GM12865 (cell line): Measurements from ENCODE around the gene TYW5.
"Not testable (repeated sequence)": the region's sequence is repeated elsewhere in the genome, so short reads cannot be mapped to it uniquely, and the experiment has no call there.

Source experiments
- DNase-seq: peaks from one replicate; pipeline ENCODE4 v3.0.0; 2010; ENCODE audit warnings: low read depth
- H3K4me3 ChIP-seq: 2 replicates; pipeline ENCODE4 v1.5.1; 2011; ENCODE audit warnings: mild to moderate bottlenecking, low read depth, low read length, control low read depth
- CTCF ChIP-seq: IDR thresholded peaks from 2 replicates; pipeline ENCODE4 v1.5.1; 2011; ENCODE audit warnings: low read length, control low read depth, low read depth, inconsistent platforms; ENCODE audit not compliant: insufficient read depth; ENCODE audit errors: missing control alignments

TYW5 gene

GRCh38 chr2:199928626-199929025 lies 26.7 kb downstream of the TYW5 start:
- DNase-seq: no peak
- TF ChIP-seq CTCF: no peak
- no peak overlapping the region for H3K4me3 ChIP-seq

DNA sequence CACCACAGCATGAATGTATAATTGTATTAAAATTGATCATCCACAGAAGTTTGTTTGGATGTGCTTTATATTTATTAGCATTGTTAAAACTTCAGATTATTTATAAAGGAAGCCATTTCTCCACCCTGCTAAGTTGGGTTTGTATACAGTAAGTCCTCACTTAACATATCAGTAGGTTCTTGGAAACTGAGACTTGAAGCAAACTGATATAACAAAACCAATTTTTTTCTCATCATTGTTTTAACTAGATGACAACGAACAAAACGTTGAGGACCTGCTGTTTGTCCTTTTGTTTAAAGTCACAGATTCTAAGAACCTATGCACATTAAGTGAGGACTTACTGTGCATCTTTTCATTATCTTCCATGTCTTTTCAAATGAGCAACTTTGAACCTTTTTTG lies 27.1 kb downstream of the TYW5 start:
- no peak for DNase-seq
- no peak for TF ChIP-seq CTCF
- no peak overlapping the region for H3K4me3 ChIP-seq

DNA sequence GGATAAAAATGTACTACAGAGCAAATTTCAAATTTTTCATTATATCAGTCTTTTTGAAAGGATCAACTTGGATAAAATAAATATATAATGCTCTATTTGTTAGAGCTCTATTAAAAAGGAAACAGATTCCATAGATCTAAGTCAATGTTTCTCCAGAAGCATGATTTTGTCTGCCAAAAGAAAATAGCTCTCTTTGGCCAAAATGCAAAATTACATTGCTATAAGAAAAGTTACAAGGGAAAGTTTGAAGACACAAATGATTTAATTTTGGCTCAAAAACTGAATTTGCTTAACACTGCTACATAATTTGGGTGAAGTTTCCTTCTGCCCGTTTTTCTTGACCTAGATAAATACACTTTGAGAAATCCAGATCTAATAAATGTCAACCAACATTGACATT lies 28.5 kb downstream of the TYW5 start:
- TF ChIP-seq CTCF: no peak
- H3K4me3 ChIP-seq: no peak overlapping the region
- no peak for DNase-seq

DNA sequence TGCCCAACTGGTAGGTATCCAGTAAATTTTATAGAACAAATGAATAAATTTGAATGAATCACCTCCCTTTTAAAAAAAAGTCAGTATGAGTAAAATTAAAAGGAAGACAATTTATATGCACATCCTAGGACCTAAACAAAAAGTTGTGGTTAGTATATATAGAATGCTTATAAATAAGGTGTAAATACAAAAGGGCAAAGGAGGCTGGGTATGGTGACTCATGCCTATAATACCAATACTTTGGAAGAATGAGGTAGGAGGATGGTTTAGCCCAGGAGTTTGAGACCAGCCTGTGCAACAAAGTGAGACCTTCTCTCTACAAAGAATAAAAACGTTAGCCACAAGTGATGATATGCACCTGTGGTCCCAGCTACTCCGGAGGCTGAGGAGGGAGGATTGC lies 31.4 kb downstream of the TYW5 start:
- no peak for TF ChIP-seq CTCF
- DNase-seq: no peak
- no peak overlapping the region for H3K4me3 ChIP-seq

DNA sequence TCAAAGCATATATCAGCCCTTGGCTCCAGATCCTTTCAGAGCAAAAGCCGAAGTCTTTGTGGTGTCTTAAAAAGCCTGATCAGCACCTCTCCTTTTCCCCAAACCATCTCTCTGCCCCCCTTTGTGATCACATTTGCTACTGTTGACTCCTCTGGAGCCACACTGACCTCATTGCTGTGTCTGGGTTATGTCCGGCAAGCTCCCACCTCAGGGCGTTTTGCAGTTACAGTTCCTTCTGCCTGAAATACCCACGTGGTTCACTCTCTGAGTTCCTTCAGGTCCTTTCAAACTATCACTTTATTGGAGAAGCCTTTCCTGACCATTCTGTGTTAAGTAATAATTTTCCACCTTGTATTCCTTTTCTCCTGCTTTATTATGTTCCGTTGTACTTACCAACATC lies 32.4 kb downstream of the TYW5 start:
- DNase-seq: no peak
- H3K4me3 ChIP-seq: no peak overlapping the region
- no peak for TF ChIP-seq CTCF

DNA sequence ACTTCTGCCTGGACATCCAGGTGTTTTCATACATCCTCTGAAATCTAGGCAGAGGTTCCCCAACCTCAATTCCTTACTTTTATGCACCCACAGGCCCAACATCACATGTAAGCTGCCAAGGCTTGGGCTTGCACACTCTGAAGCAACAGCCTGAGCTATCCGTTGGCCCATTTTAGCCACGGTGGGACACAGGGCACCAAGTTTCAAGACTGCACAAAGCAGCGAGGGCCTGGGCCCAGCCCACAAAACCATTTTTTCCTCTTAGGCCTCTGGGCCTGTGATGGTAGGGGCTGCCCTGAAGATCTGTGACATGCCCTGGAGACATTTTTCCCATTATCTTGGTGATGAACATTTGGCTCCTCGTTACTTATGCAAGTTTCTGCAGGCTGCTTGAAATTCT lies 38.3 kb downstream of the TYW5 start:
- H3K4me3 ChIP-seq: no peak overlapping the region
- no peak for TF ChIP-seq CTCF
- no peak for DNase-seq

GRCh38 chr2:199914372-199914958 lies 40.8 kb downstream of the TYW5 start:
- H3K4me3 ChIP-seq: no peak overlapping the region
- TF ChIP-seq CTCF: no peak
- DNase-seq: no peak

DNA sequence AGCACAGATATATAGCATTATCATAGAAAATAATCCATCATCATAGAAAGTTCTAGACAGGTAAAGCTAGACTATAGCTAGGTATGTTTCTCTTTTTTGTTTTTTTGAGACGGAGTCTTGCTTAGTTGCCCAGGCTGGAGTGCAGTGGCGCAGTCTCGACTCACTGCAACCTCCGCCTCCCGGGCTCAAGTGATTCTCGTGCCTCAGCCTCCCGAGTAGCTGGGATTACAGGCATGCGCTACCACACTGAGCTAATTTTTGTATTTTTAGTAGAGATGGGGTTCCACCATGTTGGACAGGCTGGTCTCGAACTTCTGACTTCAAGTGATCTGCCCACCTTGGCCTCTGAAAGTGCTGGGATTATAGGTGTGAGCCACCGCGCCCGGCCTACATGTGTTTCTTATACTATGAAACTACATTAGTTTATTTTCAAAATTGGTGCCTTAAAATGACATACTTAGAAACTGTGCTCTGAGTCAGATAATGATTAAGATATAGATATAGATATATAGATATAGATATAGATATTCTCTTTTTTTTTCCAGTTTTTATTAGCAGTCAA lies 42.7 kb downstream of the TYW5 start:
- H3K4me3 ChIP-seq: peak overlapping the region; percentile 99

More for the DNA sequence above, 42.7 kb downstream of the TYW5 start:
- DNase-seq: not testable (repeated sequence)
